ENCODE results near the gene CEBPZ. TPM values are rescaled to one million over a fixed set of nuclear protein-coding genes. Genes with fewer than 3 reads are reported as not detected.

The CEBPZ gene
- total and polyA plus RNA-seq, 10 of the 15 experiments (the other 5 are each of a cell fraction or from before 2014, with no cell fraction given), result 29.4 to 89.2 (median 49.5) TPM

DNA sequence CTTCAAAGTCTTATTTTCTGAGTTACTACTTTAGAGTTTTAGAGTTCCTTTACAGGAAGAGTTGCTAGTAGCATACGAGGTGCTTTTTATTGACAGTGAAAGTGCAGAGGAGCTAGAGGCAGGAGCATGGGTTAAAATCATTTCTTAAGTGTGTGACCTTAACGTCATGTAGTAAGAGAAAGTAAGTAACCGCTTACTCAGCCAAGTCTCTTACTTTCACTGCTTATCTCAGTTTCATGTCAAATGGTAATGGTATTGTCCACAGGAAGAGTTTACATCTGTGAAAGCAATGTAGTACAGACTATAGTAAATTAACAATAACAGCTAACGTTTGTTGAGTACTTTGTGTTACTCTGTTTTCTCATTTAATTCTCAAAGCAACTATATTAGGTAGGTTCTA is 12.6 kb upstream of the CEBPZ start (continued):
- TF ChIP-seq, protein P1, sequence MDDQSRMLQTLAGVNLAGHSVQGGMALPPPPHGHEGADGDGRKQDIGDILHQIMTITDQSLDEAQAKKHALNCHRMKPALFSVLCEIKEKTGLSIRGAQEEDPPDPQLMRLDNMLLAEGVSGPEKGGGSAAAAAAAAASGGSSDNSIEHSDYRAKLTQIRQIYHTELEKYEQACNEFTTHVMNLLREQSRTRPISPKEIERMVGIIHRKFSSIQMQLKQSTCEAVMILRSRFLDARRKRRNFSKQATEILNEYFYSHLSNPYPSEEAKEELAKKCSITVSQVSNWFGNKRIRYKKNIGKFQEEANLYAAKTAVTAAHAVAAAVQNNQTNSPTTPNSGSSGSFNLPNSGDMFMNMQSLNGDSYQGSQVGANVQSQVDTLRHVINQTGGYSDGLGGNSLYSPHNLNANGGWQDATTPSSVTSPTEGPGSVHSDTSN (IDR thresholded peaks at IDR 0.05; ENCODE audit: insufficient replicate concordance, low read depth, low read length), result no peak
- TF ChIP-seq FOS (IDR thresholded peaks at IDR 0.05; ENCODE audit: borderline replicate concordance, extremely low read depth, insufficient read length) (no peak), NR2C1 (IDR thresholded peaks at IDR 0.05) (no peak), HDGF (IDR thresholded peaks at IDR 0.05) (no peak), CREM (IDR thresholded peaks at IDR 0.05; ENCODE audit: low read depth) (0 out of 2 replicates have a peak, but pooled peaks have one; percentile 31), TARDBP (IDR thresholded peaks at IDR 0.05; ENCODE audit: borderline replicate concordance) (no peak), SPI1 (IDR thresholded peaks at IDR 0.05; ENCODE audit: borderline replicate concordance, insufficient read depth, low read depth, low read length) (no peak), POLR2AphosphoS5 (IDR thresholded peaks at IDR 0.05; ENCODE audit: low read length) (no peak), RAD21 (IDR thresholded peaks at IDR 0.05; ENCODE audit: insufficient read depth, low read depth, low read length) (no peak), BMI1 (IDR thresholded peaks at IDR 0.05; ENCODE audit: borderline replicate concordance) (no peak), NFIC (IDR thresholded peaks at IDR 0.05; ENCODE audit: low read depth, low read length) (peak; percentile 29; the same call in 1 of the 2 replicates), ATF7 (IDR thresholded peaks at IDR 0.05; ENCODE audit: low read depth) (peak; percentile 51; the same call in 1 of the 2 replicates), CREB1 (IDR thresholded peaks at IDR 0.05; ENCODE audit: low read depth) (0 out of 2 replicates have a peak, but pooled peaks have one; percentile 40), RUNX3 (IDR thresholded peaks at IDR 0.05; ENCODE audit: low read length) (peak; percentile 55; the same call in 1 of the 2 replicates), MEF2A (IDR thresholded peaks at IDR 0.05; ENCODE audit: insufficient read depth, low read depth, low read length) (no peak), TBL1XR1 (IDR thresholded peaks at IDR 0.05; ENCODE audit: low read depth, low read length) (peak; percentile 72), ATF2 (IDR thresholded peaks at IDR 0.05; ENCODE audit: low read length) (peak; percentile 18; the same call in 1 of the 2 replicates), FOXK2 (IDR thresholded peaks at IDR 0.05) (no peak), ELK1 (IDR thresholded peaks at IDR 0.05; ENCODE audit: low read depth, low read length) (no peak), RB1 (IDR thresholded peaks at IDR 0.05; ENCODE audit: borderline replicate concordance) (no peak), CBFB (IDR thresholded peaks at IDR 0.05; ENCODE audit: low read depth) (no peak), EP300 (IDR thresholded peaks at IDR 0.05; ENCODE audit: borderline replicate concordance in 1 of 2, control insufficient read depth in 1 of 2, low read depth in 2 of 2, low read length in 2 of 2) (no peak), STAT1 (conservative IDR thresholded peaks at IDR 0.05) (no peak)
- TF ChIP-seq, protein P2, sequence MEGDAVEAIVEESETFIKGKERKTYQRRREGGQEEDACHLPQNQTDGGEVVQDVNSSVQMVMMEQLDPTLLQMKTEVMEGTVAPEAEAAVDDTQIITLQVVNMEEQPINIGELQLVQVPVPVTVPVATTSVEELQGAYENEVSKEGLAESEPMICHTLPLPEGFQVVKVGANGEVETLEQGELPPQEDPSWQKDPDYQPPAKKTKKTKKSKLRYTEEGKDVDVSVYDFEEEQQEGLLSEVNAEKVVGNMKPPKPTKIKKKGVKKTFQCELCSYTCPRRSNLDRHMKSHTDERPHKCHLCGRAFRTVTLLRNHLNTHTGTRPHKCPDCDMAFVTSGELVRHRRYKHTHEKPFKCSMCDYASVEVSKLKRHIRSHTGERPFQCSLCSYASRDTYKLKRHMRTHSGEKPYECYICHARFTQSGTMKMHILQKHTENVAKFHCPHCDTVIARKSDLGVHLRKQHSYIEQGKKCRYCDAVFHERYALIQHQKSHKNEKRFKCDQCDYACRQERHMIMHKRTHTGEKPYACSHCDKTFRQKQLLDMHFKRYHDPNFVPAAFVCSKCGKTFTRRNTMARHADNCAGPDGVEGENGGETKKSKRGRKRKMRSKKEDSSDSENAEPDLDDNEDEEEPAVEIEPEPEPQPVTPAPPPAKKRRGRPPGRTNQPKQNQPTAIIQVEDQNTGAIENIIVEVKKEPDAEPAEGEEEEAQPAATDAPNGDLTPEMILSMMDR (IDR thresholded peaks at IDR 0.05 in 2 of 3, conservative IDR thresholded peaks at IDR 0.05 in 1 of 3; ENCODE audit: control insufficient read depth in 2 of 3, extremely low read depth in 1 of 3, insufficient read depth in 1 of 3, low read depth in 3 of 3, low read length in 3 of 3), result no peak
